ENCODE data around the gene MGRN1.

The MGRN1 gene

GRCh38 chr16:4604401-4604800 is 20.2 kb upstream of the MGRN1 start:
- Histone ChIP-seq H3K27ac (replicated peaks) (no peak overlapping the region), H3K27me3 (ENCODE audit: insufficient read depth, poor library complexity, severe bottlenecking) (no peaks in the 10 kb centered on the region), H3K4me3 (replicated peaks; ENCODE audit: insufficient read depth, low read length) (no peak overlapping the region)
- TF ChIP-seq POLR2AphosphoS5 (IDR thresholded peaks at IDR 0.05; ENCODE audit: low read depth) = no peak
- no peak for TF ChIP-seq GABPA (IDR thresholded peaks at IDR 0.05; ENCODE audit: low read depth)
- TF ChIP-seq SPI1 (IDR thresholded peaks at IDR 0.05; ENCODE audit: borderline replicate concordance, low read depth) = no peak
- no peak for TF ChIP-seq REST (IDR thresholded peaks at IDR 0.05; ENCODE audit: insufficient replicate concordance, low read depth)
- no peak for TF ChIP-seq CTCF (IDR thresholded peaks at IDR 0.05; ENCODE audit: insufficient read depth, low read length)
- DNase-seq (ENCODE audit: low read depth in 1 of 2, low spot score in 1 of 2) = no peak

DNA sequence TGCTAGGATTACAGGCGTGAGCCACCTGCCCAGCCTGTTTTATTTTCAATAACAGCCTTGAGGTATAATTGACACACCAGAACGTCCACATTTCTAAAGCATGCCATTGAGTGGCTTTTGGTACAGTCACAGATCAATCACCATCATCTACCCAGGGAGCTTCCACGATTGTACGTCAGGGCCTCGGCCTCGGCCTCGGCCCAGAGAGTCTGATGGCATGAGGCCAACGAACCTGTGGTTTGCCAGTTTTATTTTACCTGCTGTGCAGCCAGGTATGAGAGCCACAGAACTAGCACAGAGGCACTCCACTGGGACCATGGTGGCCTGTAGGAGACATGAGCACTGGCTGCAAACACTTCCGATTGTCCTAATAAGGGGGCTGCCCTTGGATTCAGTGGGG is 18.3 kb upstream of the MGRN1 start:
- no peak for DNase-seq (ENCODE audit: low read depth in 1 of 2, low spot score in 1 of 2)
- Histone ChIP-seq H3K27me3 (ENCODE audit: insufficient read depth, poor library complexity, severe bottlenecking) (no peaks in the 10 kb centered on the region), H3K4me3 (replicated peaks; ENCODE audit: insufficient read depth, low read length) (no peak overlapping the region), H3K27ac (replicated peaks) (no peak overlapping the region)
- no peak for TF ChIP-seq SPI1 (IDR thresholded peaks at IDR 0.05; ENCODE audit: borderline replicate concordance, low read depth)
- no peak for TF ChIP-seq REST (IDR thresholded peaks at IDR 0.05; ENCODE audit: insufficient replicate concordance, low read depth)
- no peak for TF ChIP-seq CTCF (IDR thresholded peaks at IDR 0.05; ENCODE audit: insufficient read depth, low read length)
- TF ChIP-seq POLR2AphosphoS5 (IDR thresholded peaks at IDR 0.05; ENCODE audit: low read depth) = no peak; the same call in 1 of the 2 replicates
- no peak for TF ChIP-seq GABPA (IDR thresholded peaks at IDR 0.05; ENCODE audit: low read depth)

DNA sequence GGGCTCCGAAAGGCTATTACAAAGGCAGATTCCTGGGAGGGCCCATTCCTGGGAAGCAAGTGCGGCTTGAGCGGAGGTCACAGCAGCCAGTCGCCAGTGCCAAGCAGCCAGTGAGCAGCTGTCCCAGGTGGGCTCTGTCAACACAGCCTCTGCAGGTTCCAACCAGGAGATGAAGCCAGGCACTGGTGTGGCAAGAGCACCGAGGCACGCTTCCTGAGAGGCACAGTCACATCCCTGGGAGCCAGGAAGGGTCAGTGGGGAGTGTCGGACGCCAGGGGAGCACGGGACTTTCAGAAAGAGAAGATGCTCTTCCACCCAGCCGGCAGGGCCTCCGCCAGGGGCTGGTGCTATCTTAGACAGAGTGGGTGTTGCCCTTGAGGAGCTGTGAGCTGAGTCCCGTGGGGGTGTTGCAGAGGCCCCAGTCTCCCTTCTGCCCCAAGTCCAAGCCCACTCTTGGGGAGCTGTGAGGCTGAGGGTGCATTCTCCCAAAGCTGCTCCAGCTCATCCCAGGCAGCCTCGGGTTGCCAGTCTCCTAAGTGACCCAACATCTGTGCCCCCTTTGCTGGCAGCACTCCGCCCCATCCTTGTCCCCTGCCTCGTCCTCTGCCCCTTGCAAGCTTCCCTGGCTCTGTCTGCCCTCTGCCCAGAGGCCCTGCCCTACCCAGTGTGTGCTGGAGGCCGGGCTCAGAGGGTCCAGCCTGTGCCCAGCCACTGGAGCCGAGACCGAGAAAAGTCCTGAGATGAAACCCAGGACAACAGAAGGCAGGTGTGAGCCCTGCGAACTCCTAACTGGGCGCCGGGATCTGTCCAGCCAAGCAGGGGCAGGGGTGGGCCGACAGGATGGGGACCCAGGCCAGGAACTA is 16.6 kb upstream of the MGRN1 start:
- Histone ChIP-seq H3K27me3 (ENCODE audit: insufficient read depth, poor library complexity, severe bottlenecking) (no peaks in the 10 kb centered on the region), H3K27ac (replicated peaks) (no peak overlapping the region), H3K4me3 (replicated peaks; ENCODE audit: insufficient read depth, low read length) (no peak overlapping the region)
- no peak for TF ChIP-seq CTCF (IDR thresholded peaks at IDR 0.05; ENCODE audit: insufficient read depth, low read length)
- no peak for TF ChIP-seq POLR2AphosphoS5 (IDR thresholded peaks at IDR 0.05; ENCODE audit: low read depth)
- no peak for TF ChIP-seq SPI1 (IDR thresholded peaks at IDR 0.05; ENCODE audit: borderline replicate concordance, low read depth)
- no peak for DNase-seq (ENCODE audit: low read depth in 1 of 2, low spot score in 1 of 2)

DNA sequence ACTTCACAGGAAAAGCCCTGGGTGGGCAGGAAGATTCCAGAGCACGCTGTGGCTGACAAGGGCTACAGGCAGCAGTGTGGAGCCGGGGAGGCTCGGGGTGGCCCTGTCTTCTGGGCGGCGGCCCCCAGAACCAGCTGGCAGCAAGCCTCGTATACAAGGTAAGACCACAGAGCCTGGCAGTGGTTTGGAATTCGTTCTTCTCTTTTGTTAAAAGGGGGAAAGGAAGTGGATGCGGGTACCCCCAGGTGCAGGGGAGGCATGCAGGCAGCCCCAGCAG is 16.0 kb upstream of the MGRN1 start:
- no peaks in the 10 kb centered on the region for H3K27me3 ChIP-seq (ENCODE audit: insufficient read depth, poor library complexity, severe bottlenecking)
- DNase-seq (ENCODE audit: low read depth in 1 of 2, low spot score in 1 of 2) = no peak
- no peak overlapping the region for H3K4me3 ChIP-seq (replicated peaks; ENCODE audit: insufficient read depth, low read length)
- no peak overlapping the region for H3K27ac ChIP-seq (replicated peaks)
- TF ChIP-seq CTCF (IDR thresholded peaks at IDR 0.05; ENCODE audit: insufficient read depth, low read length) = no peak
- no peak; the same call in 1 of the 2 replicates for TF ChIP-seq POLR2AphosphoS5 (IDR thresholded peaks at IDR 0.05; ENCODE audit: low read depth)
- no peak for TF ChIP-seq REST (IDR thresholded peaks at IDR 0.05; ENCODE audit: insufficient replicate concordance, low read depth)
- TF ChIP-seq SPI1 (IDR thresholded peaks at IDR 0.05; ENCODE audit: borderline replicate concordance, low read depth) = no peak
- no peak for TF ChIP-seq GABPA (IDR thresholded peaks at IDR 0.05; ENCODE audit: low read depth)
